HepG2 (cell line): ENCODE measurements around the gene SLC25A5. TPM values are rescaled to one million over a fixed set of nuclear protein-coding genes. Genes with fewer than 3 reads are reported as not detected.

Experiments used
- DNMT1 ChIP-seq: sonication (generic); formaldehyde crosslinking; IDR thresholded peaks from 2 replicates; pipeline ENCODE4 v1.5.1; 2020; ENCODE audit warnings: mild to moderate bottlenecking, missing genetic modification reagents
- JUN ChIP-seq: sonication (generic); formaldehyde crosslinking; IDR thresholded peaks from 2 replicates; pipeline ENCODE4 v1.4.0; 2020; ENCODE audit warnings: mild to moderate bottlenecking, missing genetic modification reagents
- MIER3 ChIP-seq: IDR thresholded peaks from 2 replicates; pipeline ENCODE4 v1.6.1; 2016; ENCODE audit warnings: missing compliant biosample characterization, borderline replicate concordance
- NFE2L2 ChIP-seq: fragments of 150-350 bp; IDR thresholded peaks from 2 replicates; pipeline ENCODE4 v1.6.1; 2014; ENCODE audit warnings: low read length
- NFKBIZ ChIP-seq: IDR thresholded peaks from 2 replicates; pipeline ENCODE4 v1.6.1; 2018; ENCODE audit warnings: missing genetic modification reagents, missing compliant biosample characterization
- SMARCC2 ChIP-seq: fragments of 450-650 bp; IDR thresholded peaks from 2 replicates; pipeline ENCODE4 v1.6.1; 2017; ENCODE audit warnings: antibody characterized with exemption, mild to moderate bottlenecking
- TGIF2 ChIP-seq: IDR thresholded peaks from 2 replicates; pipeline ENCODE4 v1.6.1; 2016; ENCODE audit warnings: control low read depth, missing compliant biosample characterization
- ZMAT3 ChIP-seq: sonication (generic); formaldehyde crosslinking; conservative IDR thresholded peaks from 2 replicates; pipeline ENCODE4 v1.7.0; 2021; ENCODE audit warnings: missing genetic modification reagents
- ZNF296 ChIP-seq: sonication (generic); formaldehyde crosslinking; conservative IDR thresholded peaks from 2 replicates; pipeline ENCODE4 v1.5.0; 2020; ENCODE audit warnings: mild to moderate bottlenecking, missing genetic modification reagents
- ZNF367 ChIP-seq: sonication (generic); formaldehyde crosslinking; IDR thresholded peaks from 2 replicates; pipeline ENCODE4 v1.4.0; 2020; ENCODE audit warnings: missing genetic modification reagents, borderline replicate concordance
- ZNF468 ChIP-seq: sonication (generic); formaldehyde crosslinking; IDR thresholded peaks from 2 replicates; pipeline ENCODE4 v1.8.0; 2022; ENCODE audit warnings: mild to moderate bottlenecking, moderate library complexity, missing genetic modification reagents
- ZNF678 ChIP-seq: sonication (generic); formaldehyde crosslinking; IDR thresholded peaks from 2 replicates; pipeline ENCODE4 v1.4.0; 2020; ENCODE audit warnings: mild to moderate bottlenecking, missing genetic modification reagents
- ZNF75D ChIP-seq: sonication (generic); formaldehyde crosslinking; IDR thresholded peaks from 2 replicates; pipeline ENCODE4 v1.8.1; 2023; ENCODE audit warnings: missing genetic modification reagents, mild to moderate bottlenecking, borderline replicate concordance
- polyA plus RNA-seq, 8 experiments: library from polyadenylated mRNA; depleted of rRNA in 3 of 8; stranded (reverse) in 7 of 8; unstranded in 1 of 8; fragments of >200 nt; fragmentation: Illumina TruSeq in 4 of 8; extraction: Trizol in 4 of 8; gene quantifications; 2 replicates each; pipeline versions ENCODE4 v1.2.1 to v1.2.3, GENCODE V29; 2011 to 2016; ENCODE audit warnings: low read depth in 4 of 8, missing spikeins in 1 of 8, mixed read lengths in 1 of 8; ENCODE audit not compliant: insufficient read depth in 1 of 8
- total RNA-seq, 5 experiments: library from RNA; depleted of rRNA; stranded (reverse); fragments of >200 nt; fragmentation: Illumina TruSeq; extraction: Trizol; gene quantifications; 2 replicates each; pipeline ENCODE4 v1.2.3, GENCODE V29; 2016; ENCODE audit warnings: low read depth in 1 of 5
- TF ChIP-seq, protein P1 (sequence below): sonication (generic); formaldehyde crosslinking; IDR thresholded peaks from 2 replicates; pipeline ENCODE4 v1.4.0; 2020; ENCODE audit warnings: mild to moderate bottlenecking, missing genetic modification reagents, borderline replicate concordance
- TF ChIP-seq, protein P2 (sequence below): sonication (generic); formaldehyde crosslinking; IDR thresholded peaks from 2 replicates; pipeline ENCODE4 v1.4.0; 2020; ENCODE audit warnings: missing genetic modification reagents
- TF ChIP-seq, protein P3 (sequence below): sonication (generic); formaldehyde crosslinking; IDR thresholded peaks from 2 replicates; pipeline ENCODE4 v1.8.0; 2022; ENCODE audit warnings: mild to moderate bottlenecking, missing genetic modification reagents, borderline replicate concordance
- TF ChIP-seq, protein P4 (sequence below): sonication (generic); formaldehyde crosslinking; IDR thresholded peaks from 2 replicates; pipeline ENCODE4 v1.8.0; 2022; ENCODE audit warnings: mild to moderate bottlenecking, missing genetic modification reagents

SLC25A5 gene
- total and polyA plus RNA-seq, 2 of the 13 experiments (the other 11 are each of a cell fraction or from before 2014, with no cell fraction given) = 300 to 402 TPM

DNA sequence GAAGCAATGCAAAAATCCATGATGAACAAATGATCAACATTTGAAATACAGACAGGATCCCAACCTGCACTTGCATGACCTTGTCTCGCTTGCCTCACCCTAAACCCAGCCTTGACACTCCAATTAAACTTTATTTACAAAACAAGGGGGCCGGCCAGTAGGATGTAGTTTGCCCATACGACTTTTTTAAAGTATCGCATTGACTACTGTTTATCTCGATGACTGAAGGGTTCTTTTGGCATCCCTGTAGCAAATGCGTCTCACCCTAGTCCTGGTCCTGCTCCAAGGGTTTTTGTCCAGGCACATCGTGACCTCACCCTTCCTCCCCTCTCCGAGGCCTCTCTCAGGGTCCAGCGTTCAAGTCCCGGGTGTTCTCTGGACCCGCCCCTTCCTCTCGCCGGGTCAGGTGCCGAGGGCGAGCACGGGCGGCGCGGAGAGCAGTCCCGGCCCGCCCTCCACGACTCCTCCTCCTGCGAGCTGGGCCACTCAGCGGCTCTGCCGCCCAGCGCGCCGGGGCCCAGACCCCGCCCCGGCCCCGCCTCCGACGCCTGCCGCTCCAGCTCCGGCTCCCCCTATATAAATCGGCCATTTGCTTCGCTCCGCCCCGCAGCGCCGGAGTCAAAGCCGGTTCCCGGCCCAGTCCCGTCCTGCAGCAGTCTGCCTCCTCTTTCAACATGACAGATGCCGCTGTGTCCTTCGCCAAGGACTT is at the start of gene SLC25A5 (continued):
- TF ChIP-seq, protein P1, sequence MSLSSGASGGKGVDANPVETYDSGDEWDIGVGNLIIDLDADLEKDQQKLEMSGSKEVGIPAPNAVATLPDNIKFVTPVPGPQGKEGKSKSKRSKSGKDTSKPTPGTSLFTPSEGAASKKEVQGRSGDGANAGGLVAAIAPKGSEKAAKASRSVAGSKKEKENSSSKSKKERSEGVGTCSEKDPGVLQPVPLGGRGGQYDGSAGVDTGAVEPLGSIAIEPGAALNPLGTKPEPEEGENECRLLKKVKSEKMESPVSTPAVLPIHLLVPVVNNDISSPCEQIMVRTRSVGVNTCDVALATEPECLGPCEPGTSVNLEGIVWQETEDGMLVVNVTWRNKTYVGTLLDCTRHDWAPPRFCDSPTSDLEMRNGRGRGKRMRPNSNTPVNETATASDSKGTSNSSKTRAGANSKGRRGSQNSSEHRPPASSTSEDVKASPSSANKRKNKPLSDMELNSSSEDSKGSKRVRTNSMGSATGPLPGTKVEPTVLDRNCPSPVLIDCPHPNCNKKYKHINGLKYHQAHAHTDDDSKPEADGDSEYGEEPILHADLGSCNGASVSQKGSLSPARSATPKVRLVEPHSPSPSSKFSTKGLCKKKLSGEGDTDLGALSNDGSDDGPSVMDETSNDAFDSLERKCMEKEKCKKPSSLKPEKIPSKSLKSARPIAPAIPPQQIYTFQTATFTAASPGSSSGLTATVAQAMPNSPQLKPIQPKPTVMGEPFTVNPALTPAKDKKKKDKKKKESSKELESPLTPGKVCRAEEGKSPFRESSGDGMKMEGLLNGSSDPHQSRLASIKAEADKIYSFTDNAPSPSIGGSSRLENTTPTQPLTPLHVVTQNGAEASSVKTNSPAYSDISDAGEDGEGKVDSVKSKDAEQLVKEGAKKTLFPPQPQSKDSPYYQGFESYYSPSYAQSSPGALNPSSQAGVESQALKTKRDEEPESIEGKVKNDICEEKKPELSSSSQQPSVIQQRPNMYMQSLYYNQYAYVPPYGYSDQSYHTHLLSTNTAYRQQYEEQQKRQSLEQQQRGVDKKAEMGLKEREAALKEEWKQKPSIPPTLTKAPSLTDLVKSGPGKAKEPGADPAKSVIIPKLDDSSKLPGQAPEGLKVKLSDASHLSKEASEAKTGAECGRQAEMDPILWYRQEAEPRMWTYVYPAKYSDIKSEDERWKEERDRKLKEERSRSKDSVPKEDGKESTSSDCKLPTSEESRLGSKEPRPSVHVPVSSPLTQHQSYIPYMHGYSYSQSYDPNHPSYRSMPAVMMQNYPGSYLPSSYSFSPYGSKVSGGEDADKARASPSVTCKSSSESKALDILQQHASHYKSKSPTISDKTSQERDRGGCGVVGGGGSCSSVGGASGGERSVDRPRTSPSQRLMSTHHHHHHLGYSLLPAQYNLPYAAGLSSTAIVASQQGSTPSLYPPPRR (CRISPR knock-in tag) = no peak
- TF ChIP-seq JUN (0 out of 2 replicates have a peak, but pooled peaks have one; percentile 30), MIER3 (CRISPR knock-in tag) (no peak), TGIF2 (CRISPR knock-in tag) (no peak), NFKBIZ (CRISPR knock-in tag) (no peak), SMARCC2 (no peak), ZNF367 (CRISPR knock-in tag) (no peak), ZNF75D (CRISPR knock-in tag) (no peak), ZMAT3 (CRISPR knock-in tag) (no peak), NFE2L2 (no peak), ZNF296 (CRISPR knock-in tag) (no peak), DNMT1 (CRISPR knock-in tag) (no peak), ZNF468 (CRISPR knock-in tag) (no peak), ZNF678 (CRISPR knock-in tag) (no peak)
- TF ChIP-seq, protein P2, sequence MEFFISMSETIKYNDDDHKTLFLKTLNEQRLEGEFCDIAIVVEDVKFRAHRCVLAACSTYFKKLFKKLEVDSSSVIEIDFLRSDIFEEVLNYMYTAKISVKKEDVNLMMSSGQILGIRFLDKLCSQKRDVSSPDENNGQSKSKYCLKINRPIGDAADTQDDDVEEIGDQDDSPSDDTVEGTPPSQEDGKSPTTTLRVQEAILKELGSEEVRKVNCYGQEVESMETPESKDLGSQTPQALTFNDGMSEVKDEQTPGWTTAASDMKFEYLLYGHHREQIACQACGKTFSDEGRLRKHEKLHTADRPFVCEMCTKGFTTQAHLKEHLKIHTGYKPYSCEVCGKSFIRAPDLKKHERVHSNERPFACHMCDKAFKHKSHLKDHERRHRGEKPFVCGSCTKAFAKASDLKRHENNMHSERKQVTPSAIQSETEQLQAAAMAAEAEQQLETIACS (CRISPR knock-in tag) = no peak
- TF ChIP-seq, protein P3, sequence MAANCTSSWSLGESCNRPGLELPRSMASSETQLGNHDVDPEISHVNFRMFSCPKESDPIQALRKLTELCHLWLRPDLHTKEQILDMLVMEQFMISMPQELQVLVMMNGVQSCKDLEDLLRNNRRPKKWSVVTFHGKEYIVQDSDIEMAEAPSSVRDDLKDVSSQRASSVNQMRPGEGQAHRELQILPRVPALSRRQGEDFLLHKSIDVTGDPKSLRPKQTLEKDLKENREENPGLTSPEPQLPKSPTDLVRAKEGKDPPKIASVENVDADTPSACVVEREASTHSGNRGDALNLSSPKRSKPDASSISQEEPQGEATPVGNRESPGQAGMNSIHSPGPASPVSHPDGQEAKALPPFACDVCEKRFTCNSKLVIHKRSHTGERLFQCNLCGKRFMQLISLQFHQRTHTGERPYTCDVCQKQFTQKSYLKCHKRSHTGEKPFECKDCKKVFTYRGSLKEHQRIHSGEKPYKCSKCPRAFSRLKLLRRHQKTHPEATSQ = no peak
- TF ChIP-seq, protein P4, sequence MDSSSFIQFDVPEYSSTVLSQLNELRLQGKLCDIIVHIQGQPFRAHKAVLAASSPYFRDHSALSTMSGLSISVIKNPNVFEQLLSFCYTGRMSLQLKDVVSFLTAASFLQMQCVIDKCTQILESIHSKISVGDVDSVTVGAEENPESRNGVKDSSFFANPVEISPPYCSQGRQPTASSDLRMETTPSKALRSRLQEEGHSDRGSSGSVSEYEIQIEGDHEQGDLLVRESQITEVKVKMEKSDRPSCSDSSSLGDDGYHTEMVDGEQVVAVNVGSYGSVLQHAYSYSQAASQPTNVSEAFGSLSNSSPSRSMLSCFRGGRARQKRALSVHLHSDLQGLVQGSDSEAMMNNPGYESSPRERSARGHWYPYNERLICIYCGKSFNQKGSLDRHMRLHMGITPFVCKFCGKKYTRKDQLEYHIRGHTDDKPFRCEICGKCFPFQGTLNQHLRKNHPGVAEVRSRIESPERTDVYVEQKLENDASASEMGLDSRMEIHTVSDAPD (CRISPR knock-in tag) = no peak
